ENCODE results near the gene DTNB. TPM values are rescaled to one million over a fixed set of nuclear protein-coding genes. Genes with fewer than 3 reads are reported as not detected.

Gene DTNB
- total and polyA plus RNA-seq, 7 donors: 2.4 to 7.8 (median 4.8) TPM

DNA sequence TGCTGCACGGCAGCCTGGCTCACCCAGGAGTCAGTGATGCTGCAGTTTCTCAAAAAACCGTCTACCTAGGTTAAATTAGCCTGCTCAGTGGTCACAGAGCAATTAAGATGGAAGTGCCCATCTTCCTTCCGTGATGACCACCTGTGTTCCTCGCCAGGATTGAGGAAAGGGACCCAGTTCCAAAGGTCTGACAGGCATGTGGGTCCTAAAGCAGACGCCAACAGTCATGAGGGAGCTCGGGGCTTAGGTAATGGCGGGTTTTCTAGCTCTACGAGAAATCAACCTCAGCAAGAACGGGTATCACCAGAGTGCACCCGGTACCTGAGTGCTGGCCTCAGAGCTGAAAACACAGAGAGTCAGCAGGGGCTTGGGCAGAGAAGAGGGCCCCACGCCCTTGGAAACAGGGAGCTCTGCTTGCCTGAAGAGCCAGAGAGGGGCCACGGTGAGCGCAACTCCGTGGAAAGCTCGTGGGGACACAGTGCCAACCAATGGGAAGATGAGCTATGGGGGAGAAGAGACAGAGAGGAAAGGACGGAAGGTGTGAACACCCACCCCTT, 297.3 kb downstream of the DTNB start:
- 78 to 80% methylated on average over 16 of the region's 16 CpGs for WGBS, 2 donors
- H3K27ac ChIP-seq: peak overlapping the region; percentile 45 to 71 (median 52)
- intact Hi-C loops (cut with DNase I): loop anchor here (5.0 kb wide), 2 partner anchors 99 to 146 kb away; no protein-coding TSS in a partner anchor

DNA sequence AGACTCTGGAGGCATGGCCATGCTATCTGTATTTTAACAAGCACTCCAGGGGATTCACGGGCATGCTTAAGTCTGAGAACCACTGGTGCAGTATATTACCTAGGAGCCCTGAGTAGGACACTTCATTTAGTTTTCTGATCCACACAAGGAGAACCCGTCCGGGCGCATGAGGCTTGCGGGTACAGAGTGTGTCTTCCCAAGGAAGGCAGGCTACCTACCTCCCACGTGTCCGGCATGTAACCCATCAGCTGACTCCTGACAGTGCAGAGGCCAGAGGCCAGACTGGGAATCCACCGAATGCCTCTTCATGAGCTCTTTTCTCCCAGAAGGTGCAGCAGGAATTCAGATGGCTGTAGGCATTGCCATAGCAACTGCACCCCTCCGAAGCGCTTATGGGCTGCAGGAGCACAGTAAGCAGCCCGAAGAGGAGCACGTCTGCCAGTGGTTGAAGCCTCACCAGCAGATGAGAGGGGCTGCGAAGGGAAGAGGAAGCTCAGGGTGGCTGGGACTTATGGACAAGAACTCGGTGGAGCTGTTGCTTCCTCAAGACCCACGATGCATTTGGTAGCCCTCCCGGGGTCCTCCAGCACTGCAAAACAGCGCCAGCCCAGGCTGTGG, 297.9 kb downstream of the DTNB start:
- Histone ChIP-seq H3K27ac (no peak overlapping the region), H3K27me3 (no peaks in the 10 kb centered on the region), H3K4me3 (no peak overlapping the region), H3K36me3 (no peaks in the 10 kb centered on the region), H3K4me1 (peaks cover 0 to 14% (median 13%) of the 10 kb centered on the region in 4 donors), H3K9me3 (no peaks in the 10 kb centered on the region)
- intact Hi-C loops (cut with DNase I): loop anchor here (5.0 kb wide), 2 partner anchors 98 to 147 kb away; no protein-coding TSS in a partner anchor
- peak; percentile 59 for DNase-seq
- no peak for TF ChIP-seq POLR2AphosphoS5 (IDR thresholded peaks at IDR 0.05)
- TF ChIP-seq, protein P1, sequence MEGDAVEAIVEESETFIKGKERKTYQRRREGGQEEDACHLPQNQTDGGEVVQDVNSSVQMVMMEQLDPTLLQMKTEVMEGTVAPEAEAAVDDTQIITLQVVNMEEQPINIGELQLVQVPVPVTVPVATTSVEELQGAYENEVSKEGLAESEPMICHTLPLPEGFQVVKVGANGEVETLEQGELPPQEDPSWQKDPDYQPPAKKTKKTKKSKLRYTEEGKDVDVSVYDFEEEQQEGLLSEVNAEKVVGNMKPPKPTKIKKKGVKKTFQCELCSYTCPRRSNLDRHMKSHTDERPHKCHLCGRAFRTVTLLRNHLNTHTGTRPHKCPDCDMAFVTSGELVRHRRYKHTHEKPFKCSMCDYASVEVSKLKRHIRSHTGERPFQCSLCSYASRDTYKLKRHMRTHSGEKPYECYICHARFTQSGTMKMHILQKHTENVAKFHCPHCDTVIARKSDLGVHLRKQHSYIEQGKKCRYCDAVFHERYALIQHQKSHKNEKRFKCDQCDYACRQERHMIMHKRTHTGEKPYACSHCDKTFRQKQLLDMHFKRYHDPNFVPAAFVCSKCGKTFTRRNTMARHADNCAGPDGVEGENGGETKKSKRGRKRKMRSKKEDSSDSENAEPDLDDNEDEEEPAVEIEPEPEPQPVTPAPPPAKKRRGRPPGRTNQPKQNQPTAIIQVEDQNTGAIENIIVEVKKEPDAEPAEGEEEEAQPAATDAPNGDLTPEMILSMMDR (IDR thresholded peaks at IDR 0.05): no peak
- no peak for TF ChIP-seq POLR2A (IDR thresholded peaks at IDR 0.05)
- TF ChIP-seq EP300 (IDR thresholded peaks at IDR 0.05): no peak
- WGBS, 2 donors: 87 to 90% methylated on average over 17 of the region's 17 CpGs

More for the DNA sequence above, 297.3 kb downstream of the DTNB start:
- no peaks in the 10 kb centered on the region for H3K27me3 ChIP-seq
- H3K9me3 ChIP-seq: no peaks in the 10 kb centered on the region
- peak overlapping the region in 2 of 4 donors; percentile 31 to 33 for H3K4me3 ChIP-seq
- DNase-seq: peak; percentile 56
- TF ChIP-seq EP300 (IDR thresholded peaks at IDR 0.05) (no peak), POLR2A (IDR thresholded peaks at IDR 0.05) (no peak), POLR2AphosphoS5 (IDR thresholded peaks at IDR 0.05) (no peak)
- TF ChIP-seq, protein P1 (IDR thresholded peaks at IDR 0.05): no peak
- H3K36me3 ChIP-seq: no peaks in the 10 kb centered on the region
- peaks cover 0 to 14% (median 13%) of the 10 kb centered on the region in 4 donors for H3K4me1 ChIP-seq

DNA sequence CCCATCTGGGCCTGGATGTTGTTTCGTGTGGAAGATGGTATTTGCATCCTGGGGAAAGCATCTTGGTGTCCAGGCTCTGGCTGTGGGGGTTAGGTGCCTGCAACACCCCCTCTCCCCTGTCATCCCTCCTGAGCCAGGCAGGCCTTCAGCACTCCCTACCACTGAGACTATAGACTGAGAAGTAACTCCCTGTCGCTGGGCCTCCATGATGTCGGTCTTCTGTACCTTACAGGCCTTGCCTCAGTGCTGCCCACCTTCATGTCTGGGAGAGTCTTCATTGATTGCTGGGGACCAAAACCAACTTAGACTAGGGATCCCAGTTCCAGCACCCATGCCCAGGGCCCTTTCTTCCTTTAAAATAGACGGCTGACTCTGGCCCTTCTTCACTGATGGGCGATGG, 298.6 kb downstream of the DTNB start:
- 95 to 97% methylated on average over 5 of the region's 5 CpGs for WGBS, 2 donors
- intact Hi-C loops (cut with DNase I): loop anchor here (5.0 kb wide), 2 partner anchors 98 to 147 kb away; no protein-coding TSS in a partner anchor
- no peak overlapping the region for H3K27ac ChIP-seq
- H3K4me3 ChIP-seq: no peak overlapping the region
- no peak for DNase-seq
- H3K4me1 ChIP-seq: peaks cover 0 to 14% (median 13%) of the 10 kb centered on the region in 4 donors
- H3K36me3 ChIP-seq: no peaks in the 10 kb centered on the region
- TF ChIP-seq, protein P1 (IDR thresholded peaks at IDR 0.05): no peak
- no peak for TF ChIP-seq POLR2A (IDR thresholded peaks at IDR 0.05)
- no peak for TF ChIP-seq EP300 (IDR thresholded peaks at IDR 0.05)
- TF ChIP-seq POLR2AphosphoS5 (IDR thresholded peaks at IDR 0.05): no peak
- no peaks in the 10 kb centered on the region for H3K27me3 ChIP-seq
- H3K9me3 ChIP-seq: no peaks in the 10 kb centered on the region

DNA sequence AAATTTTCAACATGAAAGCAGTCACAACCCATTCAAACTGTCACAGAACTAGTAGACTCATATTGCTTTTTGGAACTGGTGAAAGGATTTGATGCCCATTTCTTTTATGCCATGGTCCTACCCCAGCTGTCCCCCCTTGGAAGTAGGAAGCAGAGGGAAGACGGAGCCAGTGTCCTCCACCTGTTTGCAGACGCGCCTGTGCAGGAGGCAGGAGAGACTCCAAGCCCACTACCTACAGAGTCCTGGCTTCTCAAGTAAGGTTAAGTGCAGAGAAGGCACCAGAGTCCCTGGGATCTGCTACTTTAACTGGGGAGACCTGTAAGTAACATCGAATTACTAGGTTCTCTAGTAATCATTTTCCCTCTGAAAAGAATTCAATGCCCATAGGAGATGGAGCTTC, 299.0 kb downstream of the DTNB start:
- intact Hi-C loops (cut with DNase I): no loop called here
- DNase-seq: no peak
- no peaks in the 10 kb centered on the region for H3K9me3 ChIP-seq
- WGBS, 2 donors: 96 to 98% methylated on average over 4 of the region's 4 CpGs
- no peaks in the 10 kb centered on the region for H3K36me3 ChIP-seq
- no peaks in the 10 kb centered on the region for H3K27me3 ChIP-seq
- H3K4me1 ChIP-seq: peaks cover 0 to 14% (median 13%) of the 10 kb centered on the region in 4 donors
- no peak overlapping the region for H3K27ac ChIP-seq
- no peak overlapping the region for H3K4me3 ChIP-seq
- TF ChIP-seq POLR2A (IDR thresholded peaks at IDR 0.05) (no peak), POLR2AphosphoS5 (IDR thresholded peaks at IDR 0.05) (no peak), EP300 (IDR thresholded peaks at IDR 0.05) (no peak)
- TF ChIP-seq, protein P1 (IDR thresholded peaks at IDR 0.05): no peak
